Fibroblast of lung (primary cell): ENCODE measurements around the gene OTOGL. TPM values are rescaled to one million over a fixed set of nuclear protein-coding genes. Genes with fewer than 3 reads are reported as not detected.
"Not testable (repeated sequence)": the region's sequence is repeated elsewhere in the genome, so short reads cannot be mapped to it uniquely, and the experiment has no call there.

Experiments
- DNase-seq, 2 donors: peaks; one replicate each; pipeline versions ENCODE4 v3.0.0 to v3.0.0-alpha.2; 2010; ENCODE audit warnings: low read depth in 2 of 2
- H2AFZ ChIP-seq: 2 replicates; pipeline ENCODE4 v1.5.1; 2012; ENCODE audit warnings: low read length, control low read depth, inconsistent platforms
- H3K27ac ChIP-seq: 2 replicates; pipeline ENCODE4 v1.5.1; 2011; ENCODE audit warnings: low read length, control low read depth; ENCODE audit not compliant: insufficient read depth
- H3K27me3 ChIP-seq: 2 replicates; pipeline ENCODE4 v1.5.1; 2011; ENCODE audit warnings: mild to moderate bottlenecking, low read length; ENCODE audit not compliant: control insufficient read depth, insufficient read depth
- H3K36me3 ChIP-seq: 2 replicates; pipeline ENCODE4 v1.5.1; 2011; ENCODE audit warnings: low read length; ENCODE audit not compliant: control insufficient read depth, insufficient read depth
- H3K4me1 ChIP-seq: 2 replicates; pipeline ENCODE4 v1.5.1; 2011; ENCODE audit warnings: low read length; ENCODE audit not compliant: control insufficient read depth, insufficient read depth; ENCODE audit errors: extremely low read depth
- H3K4me2 ChIP-seq: 2 replicates; pipeline ENCODE4 v1.5.1; 2011; ENCODE audit warnings: low read length, control low read depth; ENCODE audit not compliant: insufficient read depth; ENCODE audit errors: extremely low read depth
- H3K4me3 ChIP-seq, 4 experiments: fragments of 200-600 bp in 1 of 4; sonication (generic) in 1 of 4; replicated peaks in 1 of 4; 2 replicates each; pipeline ENCODE4 v1.5.1; 2011 to 2016; ENCODE audit warnings: low read length in 4 of 4, low read depth in 3 of 4, mild to moderate bottlenecking in 3 of 4, control low read depth in 2 of 4, inconsistent platforms in 1 of 4, mixed read lengths in 1 of 4; ENCODE audit not compliant: insufficient read depth in 1 of 4; ENCODE audit errors: control extremely low read depth in 1 of 4
- H3K79me2 ChIP-seq: 2 replicates; pipeline ENCODE4 v1.5.1; 2012; ENCODE audit warnings: mild to moderate bottlenecking, low read length, inconsistent platforms; ENCODE audit not compliant: control insufficient read depth, insufficient read depth
- H3K9ac ChIP-seq: 2 replicates; pipeline ENCODE4 v1.5.1; 2011; ENCODE audit warnings: mild to moderate bottlenecking, low read length, control low read depth; ENCODE audit not compliant: insufficient read depth
- H3K9me3 ChIP-seq: 2 replicates; pipeline ENCODE4 v1.5.1; 2012; ENCODE audit warnings: low read depth, low read length; ENCODE audit not compliant: control insufficient read depth, insufficient read depth
- H4K20me1 ChIP-seq: 2 replicates; pipeline ENCODE4 v1.5.1; 2011; ENCODE audit warnings: low read length; ENCODE audit not compliant: control insufficient read depth, insufficient read depth; ENCODE audit errors: extremely low read depth
- EZH2 ChIP-seq: IDR thresholded peaks from 2 replicates; pipeline ENCODE4 v1.5.1; 2012; ENCODE audit warnings: low read length, control low read depth, mild to moderate bottlenecking; ENCODE audit errors: missing control alignments
- polyA plus RNA-seq, 2 donors: library from polyadenylated mRNA; depleted of rRNA in 1 of 2; stranded (reverse) in 1 of 2; unstranded in 1 of 2; fragments of >200 nt; gene quantifications; 2 replicates each; pipeline ENCODE4 v1.2.1, GENCODE V29; 2011 to 2012; ENCODE audit warnings: missing spikeins in 1 of 2
- total RNA-seq: library from RNA; depleted of rRNA; stranded (reverse); fragments of >200 nt; gene quantifications from 2 replicates; pipeline ENCODE4 v1.2.1, GENCODE V29; 2014
- TF ChIP-seq, protein P1 (sequence below), 2 donors: IDR thresholded peaks in 1 of 2; conservative IDR thresholded peaks in 1 of 2; 1 replicate in 1 of 2; 2 replicates in 1 of 2; pipeline ENCODE4 v1.5.1; 2011 to 2012; ENCODE audit warnings: low read length in 2 of 2, control low read depth in 1 of 2, inconsistent platforms in 1 of 2, low read depth in 1 of 2, mild to moderate bottlenecking in 1 of 2

Gene OTOGL
- total and polyA plus RNA-seq, 2 donors (not counting 1 experiment from before 2014, with no cell fraction given) = 0.15 to 0.17 TPM

- Histone ChIP-seq H4K20me1 (no peaks in the 10 kb centered on the region), H3K4me3 (no peak overlapping the region), H3K27ac (no peak overlapping the region), H2AFZ (no peak overlapping the region), H3K9ac (no peak overlapping the region), H3K36me3 (no peaks in the 10 kb centered on the region), H3K4me1 (no peaks in the 10 kb centered on the region), H3K27me3 (no peaks in the 10 kb centered on the region), H3K4me2 (no peak overlapping the region), H3K9me3 (no peaks in the 10 kb centered on the region), H3K79me2 (no peaks in the 10 kb centered on the region)
- DNase-seq = no peak
- TF ChIP-seq, protein P1, sequence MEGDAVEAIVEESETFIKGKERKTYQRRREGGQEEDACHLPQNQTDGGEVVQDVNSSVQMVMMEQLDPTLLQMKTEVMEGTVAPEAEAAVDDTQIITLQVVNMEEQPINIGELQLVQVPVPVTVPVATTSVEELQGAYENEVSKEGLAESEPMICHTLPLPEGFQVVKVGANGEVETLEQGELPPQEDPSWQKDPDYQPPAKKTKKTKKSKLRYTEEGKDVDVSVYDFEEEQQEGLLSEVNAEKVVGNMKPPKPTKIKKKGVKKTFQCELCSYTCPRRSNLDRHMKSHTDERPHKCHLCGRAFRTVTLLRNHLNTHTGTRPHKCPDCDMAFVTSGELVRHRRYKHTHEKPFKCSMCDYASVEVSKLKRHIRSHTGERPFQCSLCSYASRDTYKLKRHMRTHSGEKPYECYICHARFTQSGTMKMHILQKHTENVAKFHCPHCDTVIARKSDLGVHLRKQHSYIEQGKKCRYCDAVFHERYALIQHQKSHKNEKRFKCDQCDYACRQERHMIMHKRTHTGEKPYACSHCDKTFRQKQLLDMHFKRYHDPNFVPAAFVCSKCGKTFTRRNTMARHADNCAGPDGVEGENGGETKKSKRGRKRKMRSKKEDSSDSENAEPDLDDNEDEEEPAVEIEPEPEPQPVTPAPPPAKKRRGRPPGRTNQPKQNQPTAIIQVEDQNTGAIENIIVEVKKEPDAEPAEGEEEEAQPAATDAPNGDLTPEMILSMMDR (conservative IDR thresholded peaks at IDR 0.05 in 1 of 2, IDR thresholded peaks at IDR 0.05 in 1 of 2; ENCODE audit: low read depth in 1 of 2, low read length in 2 of 2) = no peak
- no peak for TF ChIP-seq EZH2
Measured at GRCh38 chr12:80064951-80065350, 34.4 kb upstream of the OTOGL start.

DNA sequence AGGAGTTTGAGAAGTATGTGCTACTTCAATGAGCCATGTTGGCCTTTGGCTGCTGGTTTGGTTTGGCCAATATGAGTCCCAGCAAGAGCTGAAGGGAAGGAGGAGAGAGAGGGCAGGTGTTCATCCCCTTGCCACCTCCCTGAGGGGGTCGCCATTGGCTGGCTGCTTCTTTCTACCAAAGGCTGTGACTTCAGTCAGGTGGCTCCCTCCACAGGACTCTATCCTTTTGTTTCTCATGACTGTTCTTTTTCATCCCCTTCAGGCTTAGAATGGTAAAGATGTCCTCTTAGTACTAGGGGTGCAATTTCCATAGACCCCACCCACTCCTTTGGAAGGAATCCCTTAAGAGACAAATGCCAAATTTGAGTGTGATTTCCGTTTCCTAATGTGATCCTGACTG is 31.2 kb upstream of the OTOGL start:
- Histone ChIP-seq H3K4me2 (no peak overlapping the region), H3K36me3 (no peaks in the 10 kb centered on the region), H2AFZ (no peak overlapping the region), H3K79me2 (no peaks in the 10 kb centered on the region), H3K4me3 (no peak overlapping the region), H4K20me1 (no peaks in the 10 kb centered on the region), H3K27ac (no peak overlapping the region), H3K27me3 (no peaks in the 10 kb centered on the region), H3K9ac (no peak overlapping the region), H3K4me1 (no peaks in the 10 kb centered on the region), H3K9me3 (no peaks in the 10 kb centered on the region)
- no peak for DNase-seq
- TF ChIP-seq EZH2 = no peak
- TF ChIP-seq, protein P1 (conservative IDR thresholded peaks at IDR 0.05 in 1 of 2, IDR thresholded peaks at IDR 0.05 in 1 of 2; ENCODE audit: low read depth in 1 of 2, low read length in 2 of 2) = no peak

- H3K9me3 ChIP-seq, H2AFZ ChIP-seq, H3K4me2 ChIP-seq, H3K4me3 ChIP-seq, H3K9ac ChIP-seq, H3K27ac ChIP-seq, DNase-seq, H3K36me3 ChIP-seq, H3K4me1 ChIP-seq, H4K20me1 ChIP-seq, H3K79me2 ChIP-seq, H3K27me3 ChIP-seq: not testable (repeated sequence)
Measured at GRCh38 chr12:80083892-80084614, 15.3 kb upstream of the OTOGL start.
